Panc1 (cell line): Measurements from ENCODE around the gene ZFX. TPM values are rescaled to one million over a fixed set of nuclear protein-coding genes. Genes with fewer than 3 reads are reported as not detected.
A peak's percentile ranks its signal among the peaks of the same experiment; 100 is the strongest.

Experiments
- ATAC-seq: fragments of 200-7000 bp; cut with Tn5 transposase; 2 replicates; pipeline ENCODE4 v1.9.1; 2020; ENCODE audit warnings: mild to moderate bottlenecking, moderate library complexity
- BruUV-seq: library from RNA; stranded (reverse); fragments of 400-500 nt; replicated peaks from 2 replicates; lab custom pipeline; 2021; lab: Mats Ljungman, UMichigan
- CTCF ChIA-PET: fragments of 300-600 bp; sonication (Branson Sonifier 250); formaldehyde crosslinking; loops from one replicate; lab custom pipeline; 2022; ENCODE audit warnings: antibody characterized with exemption; lab: Charles Lee
- POLR2A ChIA-PET: fragments of 300-600 bp; sonication (Branson Sonifier 250); formaldehyde crosslinking; loops from one replicate; lab custom pipeline; 2022; ENCODE audit warnings: antibody characterized with exemption; lab: Charles Lee
- DNase-seq: peaks from one replicate; pipeline ENCODE4 v3.0.0-alpha.2; 2010; ENCODE audit warnings: low read depth, low spot score
- H3K27ac ChIP-seq: 2 replicates; pipeline ENCODE4 v1.5.1; 2011; ENCODE audit warnings: mild to moderate bottlenecking, low read length, inconsistent platforms
- H3K27me3 ChIP-seq: fragments of 200-500 bp; sonication (Bioruptor generic); 2 replicates; pipeline ENCODE4 v1.6.0; 2014; ENCODE audit warnings: low read length, inconsistent platforms; ENCODE audit not compliant: control insufficient read depth, insufficient read depth
- H3K36me3 ChIP-seq: fragments of 200-500 bp; sonication (Bioruptor generic); 2 replicates; pipeline ENCODE4 v1.5.1; 2014; ENCODE audit warnings: inconsistent platforms, mild to moderate bottlenecking, low read length, moderate library complexity; ENCODE audit not compliant: control insufficient read depth, insufficient read depth
- H3K4me1 ChIP-seq: 2 replicates; pipeline ENCODE4 v1.5.1; 2011; ENCODE audit warnings: inconsistent platforms, mild to moderate bottlenecking, low read length, moderate library complexity; ENCODE audit not compliant: control insufficient read depth, insufficient read depth
- H3K4me3 ChIP-seq, 2 experiments: 2 replicates each; pipeline ENCODE4 v1.5.1; 2011 to 2012; ENCODE audit warnings: low read depth in 2 of 2, low read length in 2 of 2, mild to moderate bottlenecking in 2 of 2, inconsistent platforms in 1 of 2, moderate library complexity in 1 of 2
- H3K9me3 ChIP-seq: fragments of 200-500 bp; sonication (Bioruptor generic); 2 replicates; pipeline ENCODE4 v1.5.1; 2014; ENCODE audit warnings: low read depth, mild to moderate bottlenecking, inconsistent platforms, low read length, moderate library complexity; ENCODE audit not compliant: control insufficient read depth, insufficient read depth
- POLR2AphosphoS5 ChIP-seq: IDR thresholded peaks from 2 replicates; pipeline ENCODE4 v1.6.1; 2012; ENCODE audit warnings: mild to moderate bottlenecking, low read depth, low read length, moderate library complexity
- REST ChIP-seq, 2 experiments: IDR thresholded peaks; 2 replicates each; pipeline ENCODE4 v1.6.1; 2011 to 2012; ENCODE audit warnings: low read depth in 2 of 2, control low read depth in 1 of 2, low read length in 1 of 2, mild to moderate bottlenecking in 1 of 2, moderate library complexity in 1 of 2; ENCODE audit not compliant: insufficient read depth in 1 of 2
- SIN3A ChIP-seq: IDR thresholded peaks from 2 replicates; pipeline ENCODE4 v1.6.1; 2012; ENCODE audit warnings: low read depth, mild to moderate bottlenecking, low read length, moderate library complexity, borderline replicate concordance; ENCODE audit not compliant: insufficient read depth
- TCF7L2 ChIP-seq: IDR thresholded peaks from 2 replicates; pipeline ENCODE4 v1.6.1; 2011; ENCODE audit warnings: mild to moderate bottlenecking, low read depth, low read length, inconsistent platforms
- in situ Hi-C: cut with HindIII; loops from 2 replicates; pipeline ENCODE4 v1.10.0; 2016; ENCODE audit warnings: low sequenced_read_pairs, low pct_unique_long_range_greater_than_20kb
- intact Hi-C: fragments of 100-400 bp; cut with micrococcal nuclease; formaldehyde crosslinking; loops from one replicate; pipeline ENCODE4 v1.10.0; 2022; ENCODE audit not compliant: unreplicated experiment
- total RNA-seq: library from RNA; stranded (reverse); gene quantifications from one replicate; pipeline ENCODE4 v1.2.1, GENCODE V29; 2021; ENCODE audit not compliant: unreplicated experiment
- TF ChIP-seq, protein P1 (sequence below): fragments of 450-650 bp; IDR thresholded peaks from 2 replicates; pipeline ENCODE4 v1.5.1; 2017; ENCODE audit warnings: mild to moderate bottlenecking

ZFX gene
- total RNA-seq, 1 experiment from 2014 or later = 38.7 TPM

GRCh38 chrX:24110069-24110468 lies 39.5 kb upstream of the ZFX start:
- Histone ChIP-seq H3K27me3 (no peaks in the 10 kb centered on the region), H3K4me3 (no peak overlapping the region), H3K9me3 (no peaks in the 10 kb centered on the region), H3K36me3 (no peaks in the 10 kb centered on the region), H3K27ac (no peak overlapping the region), H3K4me1 (no peaks in the 10 kb centered on the region)
- no peak for TF ChIP-seq SIN3A
- POLR2A ChIA-PET = no interaction called here
- CTCF ChIA-PET = no interaction called here
- DNase-seq (no peak), ATAC-seq (no peak)
- intact Hi-C loops = no loop called here
- in situ Hi-C loops = no loop called here
- no TSS peak for BruUV-seq

DNA sequence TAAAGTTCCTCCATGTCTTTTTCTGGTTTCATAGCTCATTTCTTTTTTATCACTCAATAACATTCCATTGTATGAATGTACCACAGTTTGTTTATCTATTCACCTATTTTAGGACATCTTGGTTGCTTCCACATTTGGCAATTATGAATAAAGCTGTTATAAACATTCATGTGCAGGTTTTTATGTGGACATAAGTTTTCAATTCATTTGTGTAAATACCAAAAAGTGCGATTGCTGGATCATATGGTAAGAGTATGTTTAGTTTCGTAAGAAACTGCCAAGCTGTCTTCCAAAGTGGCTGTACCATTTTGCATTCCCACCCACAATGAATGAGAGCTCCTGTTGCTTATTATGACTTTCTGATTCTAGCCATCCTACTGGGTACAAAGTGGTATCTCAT lies 36.3 kb upstream of the ZFX start:
- no peaks in the 10 kb centered on the region for H3K27me3 ChIP-seq
- ChIA-PET POLR2A (no interaction called here), CTCF (no interaction called here)
- no peak overlapping the region for H3K4me3 ChIP-seq
- intact Hi-C loops (no loop called here), in situ Hi-C loops (no loop called here)
- no peaks in the 10 kb centered on the region; the same call in 1 of the 2 replicates for H3K4me1 ChIP-seq
- no peak overlapping the region for H3K27ac ChIP-seq
- DNase-seq (no peak), ATAC-seq (no peak)
- TF ChIP-seq SIN3A (no peak), TCF7L2 (no peak), POLR2AphosphoS5 (no peak), REST (IDR thresholded peaks at IDR 0.05; ENCODE audit: insufficient read depth in 1 of 2, low read depth in 2 of 2, low read length in 1 of 2) (no peak)
- TF ChIP-seq, protein P1, sequence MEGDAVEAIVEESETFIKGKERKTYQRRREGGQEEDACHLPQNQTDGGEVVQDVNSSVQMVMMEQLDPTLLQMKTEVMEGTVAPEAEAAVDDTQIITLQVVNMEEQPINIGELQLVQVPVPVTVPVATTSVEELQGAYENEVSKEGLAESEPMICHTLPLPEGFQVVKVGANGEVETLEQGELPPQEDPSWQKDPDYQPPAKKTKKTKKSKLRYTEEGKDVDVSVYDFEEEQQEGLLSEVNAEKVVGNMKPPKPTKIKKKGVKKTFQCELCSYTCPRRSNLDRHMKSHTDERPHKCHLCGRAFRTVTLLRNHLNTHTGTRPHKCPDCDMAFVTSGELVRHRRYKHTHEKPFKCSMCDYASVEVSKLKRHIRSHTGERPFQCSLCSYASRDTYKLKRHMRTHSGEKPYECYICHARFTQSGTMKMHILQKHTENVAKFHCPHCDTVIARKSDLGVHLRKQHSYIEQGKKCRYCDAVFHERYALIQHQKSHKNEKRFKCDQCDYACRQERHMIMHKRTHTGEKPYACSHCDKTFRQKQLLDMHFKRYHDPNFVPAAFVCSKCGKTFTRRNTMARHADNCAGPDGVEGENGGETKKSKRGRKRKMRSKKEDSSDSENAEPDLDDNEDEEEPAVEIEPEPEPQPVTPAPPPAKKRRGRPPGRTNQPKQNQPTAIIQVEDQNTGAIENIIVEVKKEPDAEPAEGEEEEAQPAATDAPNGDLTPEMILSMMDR = no peak
- no peaks in the 10 kb centered on the region for H3K36me3 ChIP-seq
- H3K9me3 ChIP-seq = no peaks in the 10 kb centered on the region
- BruUV-seq = no TSS peak

DNA sequence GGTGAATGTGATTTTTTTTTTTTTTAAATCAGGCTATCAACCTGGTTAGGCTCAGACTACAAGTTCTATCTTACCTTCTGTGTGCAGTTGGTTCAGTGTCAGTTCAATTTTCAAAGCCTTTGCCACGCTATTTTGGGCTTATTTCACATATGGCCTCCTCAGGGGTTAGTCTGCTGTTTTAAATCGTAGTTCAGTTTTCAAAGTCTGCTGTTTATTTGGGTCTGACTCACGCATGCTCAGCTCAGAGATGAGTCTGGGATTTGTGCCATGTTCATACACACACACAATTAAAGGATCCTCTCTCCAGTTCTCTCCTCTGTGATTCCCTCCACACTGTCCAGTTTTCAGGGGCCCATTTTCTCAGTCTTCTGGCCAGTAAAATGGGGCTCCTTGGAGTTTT lies 32.3 kb upstream of the ZFX start:
- Histone ChIP-seq H3K9me3 (no peaks in the 10 kb centered on the region), H3K27me3 (no peaks in the 10 kb centered on the region), H3K4me3 (no peak overlapping the region), H3K27ac (peak overlapping the region; percentile 69), H3K36me3 (no peaks in the 10 kb centered on the region), H3K4me1 (no peaks in the 10 kb centered on the region; the same call in 1 of the 2 replicates)
- CTCF ChIA-PET = no interaction called here
- POLR2A ChIA-PET = no interaction called here
- peak; percentile 77 for ATAC-seq
- no peak for DNase-seq
- BruUV-seq = no TSS peak
- in situ Hi-C loops (no loop called here), intact Hi-C loops (no loop called here)
- TF ChIP-seq, protein P1 = no peak
- TF ChIP-seq TCF7L2 (no peak), POLR2AphosphoS5 (no peak), SIN3A (no peak), REST (IDR thresholded peaks at IDR 0.05; ENCODE audit: insufficient read depth in 1 of 2, low read depth in 2 of 2, low read length in 1 of 2) (no peak)
